GM19467 (cell line): ENCODE results near the gene ELAC2.
A peak's percentile ranks its signal among the peaks of the same experiment; 100 is the strongest.

Experiments
- ATAC-seq: cut with Tn5 transposase; IDR thresholded peaks from one replicate; pipeline ENCODE4 v1.9.1; 2021; ENCODE audit warnings: mild to moderate bottlenecking, moderate library complexity; ENCODE audit not compliant: unreplicated experiment

The ELAC2 gene

GRCh38 chr17:13024526-13025257 lies 6.9 kb upstream of the ELAC2 start:
- peak; percentile 79 for ATAC-seq

GRCh38 chr17:13024016-13024415 lies 6.2 kb upstream of the ELAC2 start:
- ATAC-seq: no peak

- ATAC-seq: peak; percentile 16
Observed at GRCh38 chr17:13016881-13017654, 759 bp downstream of the ELAC2 start.

GRCh38 chr17:13014801-13015200 lies 3.0 kb downstream of the ELAC2 start:
- ATAC-seq: no peak

- no peak for ATAC-seq
Observed at GRCh38 chr17:13010959-13011358, 6.9 kb downstream of the ELAC2 start.

GRCh38 chr17:13008461-13008860 lies 9.4 kb downstream of the ELAC2 start:
- ATAC-seq: no peak

- no peak for ATAC-seq
Observed at GRCh38 chr17:13005530-13005929, 12.3 kb downstream of the ELAC2 start.

- ATAC-seq: no peak
Observed at GRCh38 chr17:13004336-13004735, 13.5 kb downstream of the ELAC2 start.

GRCh38 chr17:13003927-13004326 lies 13.9 kb downstream of the ELAC2 start:
- no peak for ATAC-seq

GRCh38 chr17:13003454-13003851 lies 14.4 kb downstream of the ELAC2 start:
- ATAC-seq: no peak

- no peak for ATAC-seq
Observed at GRCh38 chr17:13002761-13003453, 14.9 kb downstream of the ELAC2 start.

GRCh38 chr17:13001991-13002615 lies 15.7 kb downstream of the ELAC2 start:
- ATAC-seq: no peak

- no peak for ATAC-seq
Observed at GRCh38 chr17:13000561-13000960, 17.3 kb downstream of the ELAC2 start.

GRCh38 chr17:12998874-12999273 lies 19.0 kb downstream of the ELAC2 start:
- ATAC-seq: no peak

GRCh38 chr17:12998461-12998860 lies 19.4 kb downstream of the ELAC2 start:
- no peak for ATAC-seq

- no peak for ATAC-seq
Observed at GRCh38 chr17:12996941-12997340, 20.9 kb downstream of the ELAC2 start.

GRCh38 chr17:12996357-12996756 lies 21.5 kb downstream of the ELAC2 start:
- ATAC-seq: no peak

- no peak for ATAC-seq
Observed at GRCh38 chr17:12995896-12996295, 21.9 kb downstream of the ELAC2 start.

GRCh38 chr17:12995106-12995895 lies 22.5 kb downstream of the ELAC2 start:
- ATAC-seq: no peak

- ATAC-seq: no peak
Observed at GRCh38 chr17:12994341-12995074, 23.3 kb downstream of the ELAC2 start.
